ENCODE results near the gene WAPL.
"Not testable (repeated sequence)": the region's sequence is repeated elsewhere in the genome, so short reads cannot be mapped to it uniquely, and the experiment has no call there.

The WAPL gene, protein sequence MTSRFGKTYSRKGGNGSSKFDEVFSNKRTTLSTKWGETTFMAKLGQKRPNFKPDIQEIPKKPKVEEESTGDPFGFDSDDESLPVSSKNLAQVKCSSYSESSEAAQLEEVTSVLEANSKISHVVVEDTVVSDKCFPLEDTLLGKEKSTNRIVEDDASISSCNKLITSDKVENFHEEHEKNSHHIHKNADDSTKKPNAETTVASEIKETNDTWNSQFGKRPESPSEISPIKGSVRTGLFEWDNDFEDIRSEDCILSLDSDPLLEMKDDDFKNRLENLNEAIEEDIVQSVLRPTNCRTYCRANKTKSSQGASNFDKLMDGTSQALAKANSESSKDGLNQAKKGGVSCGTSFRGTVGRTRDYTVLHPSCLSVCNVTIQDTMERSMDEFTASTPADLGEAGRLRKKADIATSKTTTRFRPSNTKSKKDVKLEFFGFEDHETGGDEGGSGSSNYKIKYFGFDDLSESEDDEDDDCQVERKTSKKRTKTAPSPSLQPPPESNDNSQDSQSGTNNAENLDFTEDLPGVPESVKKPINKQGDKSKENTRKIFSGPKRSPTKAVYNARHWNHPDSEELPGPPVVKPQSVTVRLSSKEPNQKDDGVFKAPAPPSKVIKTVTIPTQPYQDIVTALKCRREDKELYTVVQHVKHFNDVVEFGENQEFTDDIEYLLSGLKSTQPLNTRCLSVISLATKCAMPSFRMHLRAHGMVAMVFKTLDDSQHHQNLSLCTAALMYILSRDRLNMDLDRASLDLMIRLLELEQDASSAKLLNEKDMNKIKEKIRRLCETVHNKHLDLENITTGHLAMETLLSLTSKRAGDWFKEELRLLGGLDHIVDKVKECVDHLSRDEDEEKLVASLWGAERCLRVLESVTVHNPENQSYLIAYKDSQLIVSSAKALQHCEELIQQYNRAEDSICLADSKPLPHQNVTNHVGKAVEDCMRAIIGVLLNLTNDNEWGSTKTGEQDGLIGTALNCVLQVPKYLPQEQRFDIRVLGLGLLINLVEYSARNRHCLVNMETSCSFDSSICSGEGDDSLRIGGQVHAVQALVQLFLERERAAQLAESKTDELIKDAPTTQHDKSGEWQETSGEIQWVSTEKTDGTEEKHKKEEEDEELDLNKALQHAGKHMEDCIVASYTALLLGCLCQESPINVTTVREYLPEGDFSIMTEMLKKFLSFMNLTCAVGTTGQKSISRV (N-terminal part only)

DNA sequence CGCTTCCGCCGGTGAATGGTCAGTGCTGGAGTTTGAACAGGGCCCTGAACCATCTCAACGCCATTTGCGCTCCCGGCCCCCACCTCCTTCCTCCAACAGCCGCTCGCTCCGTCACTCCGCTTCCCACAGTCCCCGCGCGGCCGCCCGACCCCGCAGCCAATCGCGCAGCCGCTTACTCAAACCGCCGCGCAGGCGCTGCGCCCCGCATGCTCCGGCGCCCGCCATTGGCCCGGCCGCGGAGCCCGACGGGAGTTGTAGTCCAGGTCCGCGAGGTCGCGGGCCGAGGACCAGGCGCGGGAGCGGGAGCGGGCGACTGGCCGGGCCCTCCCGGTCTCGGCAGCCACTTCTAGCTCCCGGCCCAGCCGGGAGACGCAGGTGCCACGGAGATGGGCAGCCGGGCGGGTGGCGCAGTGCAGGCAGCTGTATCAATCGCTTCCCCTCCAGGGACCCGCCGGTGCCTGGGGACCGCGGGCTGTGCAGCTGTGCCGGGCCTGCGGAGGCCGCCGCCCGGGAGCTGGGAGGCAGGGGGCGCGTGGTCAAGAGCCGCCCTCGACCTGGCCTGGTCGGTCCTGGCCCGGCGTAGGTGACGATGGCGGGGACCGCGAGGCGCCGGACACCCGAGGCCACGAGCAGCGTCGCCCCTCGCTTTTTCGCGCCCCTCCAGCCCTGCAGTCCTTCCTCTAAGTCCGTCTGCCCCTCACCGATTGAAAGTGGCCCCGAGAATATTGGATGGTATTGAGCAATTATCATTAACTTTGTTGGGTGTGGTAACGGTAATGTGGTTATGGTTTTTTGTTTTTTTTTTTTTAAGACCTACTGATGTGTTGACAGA is at the start of gene WAPL:
WAPL (minus strand) TSS at position 115 of the 832 bp plus-strand sequence. CDS start 3,723 bp downstream, outside the sequence.
- peak; percentile 93 for DNase-seq (ENCODE audit: low spot score)

DNA sequence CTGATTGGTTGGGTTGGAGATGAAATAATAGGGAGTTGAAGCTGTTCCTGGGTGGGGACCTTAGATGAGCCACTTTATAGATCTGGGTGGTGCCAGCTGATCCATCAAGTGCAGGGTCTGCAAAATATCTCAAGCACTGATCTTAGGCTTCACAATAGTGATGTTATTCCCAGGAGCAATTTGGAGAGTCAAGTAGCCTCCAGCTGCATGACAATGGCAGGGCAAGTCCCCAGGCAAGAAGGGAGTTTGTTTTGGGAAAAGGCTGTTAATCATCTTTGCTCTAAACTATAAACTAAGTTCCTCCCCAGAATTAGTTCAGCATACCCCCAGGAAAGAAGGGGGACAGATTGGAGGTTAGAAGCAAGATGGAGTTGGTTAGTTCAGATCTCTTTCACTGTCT is 47.7 kb upstream of the WAPL start:
- DNase-seq (ENCODE audit: low spot score), result no peak

DNA sequence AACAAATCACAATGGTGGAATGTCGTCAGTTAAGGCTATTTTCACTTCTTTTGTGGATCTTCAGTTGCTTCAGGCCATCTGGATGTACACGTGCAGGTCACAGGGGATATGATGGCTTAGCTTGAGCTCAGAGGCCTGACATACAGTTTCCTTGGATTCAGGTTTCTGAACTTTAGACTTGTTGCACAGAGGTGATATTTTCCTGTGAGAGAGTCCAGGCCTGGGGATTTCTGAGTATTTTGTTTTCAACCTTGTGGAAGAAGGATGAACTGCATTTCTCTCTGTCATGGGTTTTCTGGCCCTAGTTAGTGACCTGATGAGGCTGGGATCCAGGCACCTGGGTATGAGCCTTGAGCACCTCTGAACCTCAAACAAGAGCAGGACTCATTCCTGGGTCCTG is 44.9 kb upstream of the WAPL start:
- DNase-seq (ENCODE audit: low spot score), result peak; percentile 21

DNA sequence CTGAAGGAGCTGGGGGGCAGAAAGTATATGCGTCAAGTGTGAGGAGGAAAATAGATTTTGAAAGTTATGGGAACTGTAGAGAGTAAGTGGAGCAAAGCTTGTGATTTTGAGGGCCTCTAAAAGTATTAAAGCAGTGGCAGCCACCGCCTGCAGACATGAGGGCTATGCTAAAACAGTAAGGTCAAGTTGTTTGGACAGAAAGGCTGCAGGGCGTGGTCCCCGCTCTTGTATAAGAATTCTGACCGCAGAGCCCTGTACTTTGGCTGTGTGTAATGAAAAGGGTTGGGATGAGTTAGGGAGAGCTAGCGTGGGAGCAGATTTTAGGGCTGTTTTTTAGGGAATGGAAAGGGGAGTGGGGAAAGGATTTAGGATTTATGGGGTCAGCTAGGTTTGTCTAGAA is 41.7 kb upstream of the WAPL start:
- DNase-seq (ENCODE audit: low spot score), result not testable (repeated sequence)

DNA sequence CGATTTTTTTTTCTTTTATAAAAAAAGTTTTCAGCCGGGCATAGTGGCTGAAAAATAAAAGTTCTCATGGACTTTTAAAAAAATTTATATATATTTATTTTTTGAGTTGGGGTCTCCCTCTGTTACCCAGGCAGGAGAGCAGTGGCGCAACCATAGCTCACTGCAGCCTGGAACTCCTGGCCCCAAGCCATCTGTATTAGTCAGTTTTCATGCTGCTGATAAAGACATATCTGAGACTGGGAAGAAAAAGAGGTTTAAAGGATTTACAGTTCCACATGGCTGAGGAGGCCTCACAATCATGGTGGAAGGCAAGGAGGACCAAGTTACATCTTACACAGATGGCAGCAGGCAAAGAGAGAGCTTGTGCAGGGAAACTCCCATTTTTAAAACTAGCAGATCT is 37.1 kb upstream of the WAPL start:
- DNase-seq (ENCODE audit: low spot score), result not testable (repeated sequence)

DNA sequence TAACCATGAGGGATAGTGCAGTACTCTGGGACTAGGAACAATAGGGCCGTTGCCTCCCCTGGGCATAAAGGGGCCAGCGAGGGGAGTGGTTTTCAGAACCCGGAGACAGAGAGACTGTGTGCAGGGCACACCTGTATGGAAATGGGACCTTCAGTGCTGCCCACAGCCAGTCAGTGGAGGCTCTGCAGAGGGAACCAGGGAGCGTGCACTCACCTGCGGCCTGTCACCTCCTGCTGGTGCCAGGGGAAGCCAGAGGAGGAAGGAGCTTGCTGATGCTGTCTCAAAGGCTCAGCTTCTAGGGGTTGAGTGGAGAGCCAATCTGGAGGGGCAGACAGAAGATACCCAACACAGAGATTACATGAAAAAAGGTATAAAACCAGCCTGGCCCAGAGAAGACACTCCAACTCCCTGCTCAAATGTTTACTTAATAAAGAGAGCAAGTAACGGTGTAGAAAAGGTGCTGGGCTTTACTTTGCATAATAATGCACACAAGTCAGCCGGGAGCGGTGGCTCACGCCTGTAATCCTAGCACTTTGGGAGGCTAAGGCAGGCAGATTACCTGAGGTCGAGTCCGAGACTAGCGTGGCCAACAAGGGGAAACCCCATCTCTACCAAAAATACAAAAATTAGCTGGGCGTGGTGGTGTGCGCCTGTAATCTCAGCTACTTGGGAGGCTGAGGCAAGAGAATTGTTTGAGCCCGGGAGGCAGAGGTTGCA is 35.5 kb upstream of the WAPL start:
- no peak for DNase-seq (ENCODE audit: low spot score)

DNA sequence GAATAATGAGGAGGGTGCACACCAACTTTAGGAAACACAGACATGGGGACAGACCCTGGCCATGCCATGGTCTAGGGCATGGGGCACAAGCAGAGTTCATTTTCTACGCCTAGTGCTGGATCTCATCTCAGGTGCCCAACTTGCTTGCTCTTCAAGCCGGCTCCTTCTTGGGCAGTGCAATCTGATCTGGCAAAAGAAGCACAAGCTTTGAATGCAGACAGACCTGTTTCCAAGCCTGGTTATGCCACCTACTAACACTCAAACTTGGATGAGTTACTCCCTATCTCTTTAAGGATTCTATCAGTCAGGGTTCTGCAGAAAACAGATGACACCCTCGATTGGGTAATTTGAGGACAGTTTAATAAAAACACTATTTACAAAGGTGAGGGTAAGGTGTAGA is 34.9 kb upstream of the WAPL start:
- DNase-seq (ENCODE audit: low spot score), result no peak

DNA sequence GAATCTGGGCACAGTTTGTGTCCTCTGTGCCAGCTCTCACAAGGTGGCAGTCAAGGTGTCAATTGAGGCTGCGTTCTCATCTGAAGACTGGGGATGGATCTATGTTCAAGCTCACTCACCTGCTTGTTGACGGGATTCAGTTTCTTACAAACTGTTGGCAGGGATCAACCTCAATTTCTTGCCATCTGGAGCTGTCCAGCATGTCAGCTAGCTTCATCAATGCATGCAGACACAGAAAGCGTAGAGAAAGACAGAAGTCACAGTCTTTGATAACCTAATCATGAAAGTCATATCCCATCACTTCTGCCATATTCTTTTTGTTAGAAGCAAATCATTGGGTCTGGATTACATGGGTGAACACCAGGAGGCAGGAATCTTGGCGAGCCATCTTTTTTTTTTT is 32.0 kb upstream of the WAPL start:
- no peak for DNase-seq (ENCODE audit: low spot score)

DNA sequence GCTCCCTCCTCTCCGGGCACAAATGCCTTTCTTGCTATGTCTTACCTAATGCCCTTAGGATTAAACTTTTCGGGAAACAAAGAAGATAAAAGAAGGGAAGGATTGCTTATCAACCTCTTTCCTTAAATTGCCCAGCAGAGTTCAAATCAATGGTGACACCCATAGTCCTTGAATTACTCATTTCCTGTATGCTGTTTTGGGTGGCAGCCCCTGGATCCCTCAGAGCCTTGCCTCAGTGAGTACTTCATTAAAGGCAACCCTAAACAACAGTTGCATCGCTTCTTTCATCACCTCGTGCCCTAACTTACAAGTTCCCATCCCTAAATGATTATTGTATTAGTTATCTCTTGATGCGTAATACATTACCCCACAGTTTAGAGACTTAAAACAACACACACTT is 31.6 kb upstream of the WAPL start:
- no peak for DNase-seq (ENCODE audit: low spot score)

DNA sequence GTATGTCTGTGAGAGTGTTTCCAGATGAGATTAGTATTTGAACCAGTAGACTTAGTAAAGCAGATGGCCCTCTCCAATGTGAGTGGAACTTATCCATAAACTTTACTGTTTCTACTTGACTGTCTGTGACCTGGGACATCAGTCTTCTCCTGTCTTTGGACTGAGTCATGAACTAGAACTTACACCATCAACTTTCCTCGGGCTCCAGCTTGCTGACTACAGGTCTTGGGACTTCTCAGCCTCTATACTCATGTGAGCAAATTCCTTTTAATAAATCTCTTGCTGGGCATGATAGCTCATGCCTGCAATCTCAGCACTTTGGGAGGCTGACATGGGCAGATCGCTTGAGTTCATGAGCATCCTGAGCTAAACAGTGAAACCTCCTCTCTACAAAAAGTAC is 25.7 kb upstream of the WAPL start:
- no peak for DNase-seq (ENCODE audit: low spot score)

DNA sequence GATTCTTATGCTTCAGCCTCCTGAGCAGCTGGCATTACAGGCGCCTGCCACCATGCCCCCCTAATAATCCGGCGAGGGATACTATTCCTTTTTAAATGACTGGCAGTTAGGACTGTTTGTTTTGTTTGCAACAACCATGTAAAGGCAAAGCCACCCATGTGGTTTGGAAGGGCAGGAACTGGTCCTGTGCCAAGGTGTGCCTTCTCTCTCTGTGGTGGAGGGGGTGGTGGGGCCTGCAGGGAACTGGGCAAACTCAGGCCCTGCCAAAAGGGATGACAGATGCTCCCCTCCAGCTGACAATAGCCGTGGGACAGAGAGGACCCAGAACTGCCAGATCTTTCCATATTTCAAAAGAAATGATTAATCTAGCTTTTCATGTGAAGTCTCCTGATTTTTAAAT is 23.5 kb upstream of the WAPL start:
- no peak for DNase-seq (ENCODE audit: low spot score)

DNA sequence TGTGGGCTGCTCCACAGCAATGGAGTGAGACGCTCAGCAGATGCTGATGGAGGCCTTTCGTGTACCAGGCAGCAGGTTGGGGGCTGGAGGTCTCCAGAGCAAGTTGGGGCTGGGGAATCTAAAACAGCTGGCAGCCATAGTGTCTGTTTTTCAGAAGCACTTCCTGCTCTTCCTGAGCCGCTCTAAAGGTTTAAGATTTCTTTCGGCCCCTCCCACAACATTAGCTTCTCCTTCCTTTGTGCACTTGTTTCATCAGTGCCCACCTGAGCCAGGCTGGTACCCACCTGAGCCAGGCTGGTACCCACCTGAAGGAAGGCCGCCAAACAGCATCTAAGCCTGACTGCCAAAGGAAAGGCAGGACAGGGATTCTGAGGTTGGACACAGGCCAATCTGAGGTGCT is 18.4 kb upstream of the WAPL start:
- no peak for DNase-seq (ENCODE audit: low spot score)

DNA sequence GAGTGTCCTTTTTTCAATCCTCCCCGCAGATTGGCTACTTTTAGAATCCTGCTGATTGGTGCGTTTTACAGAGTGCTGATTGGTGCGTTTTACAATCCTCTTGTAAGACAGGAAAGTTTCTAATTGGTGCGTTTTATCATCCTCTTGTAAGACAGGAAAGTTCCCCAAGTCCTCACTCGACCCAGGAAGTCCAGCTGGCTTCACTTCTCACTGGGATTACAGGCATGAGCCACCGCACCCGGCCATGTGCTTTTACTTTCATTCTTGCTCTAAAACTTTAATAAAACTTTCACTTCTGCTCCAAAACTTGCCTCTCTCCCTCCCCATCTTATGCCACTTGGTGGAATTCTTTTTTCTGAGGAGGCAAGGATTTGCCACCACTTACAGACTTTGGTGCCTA is 17.0 kb upstream of the WAPL start:
- DNase-seq (ENCODE audit: low spot score), result no peak

DNA sequence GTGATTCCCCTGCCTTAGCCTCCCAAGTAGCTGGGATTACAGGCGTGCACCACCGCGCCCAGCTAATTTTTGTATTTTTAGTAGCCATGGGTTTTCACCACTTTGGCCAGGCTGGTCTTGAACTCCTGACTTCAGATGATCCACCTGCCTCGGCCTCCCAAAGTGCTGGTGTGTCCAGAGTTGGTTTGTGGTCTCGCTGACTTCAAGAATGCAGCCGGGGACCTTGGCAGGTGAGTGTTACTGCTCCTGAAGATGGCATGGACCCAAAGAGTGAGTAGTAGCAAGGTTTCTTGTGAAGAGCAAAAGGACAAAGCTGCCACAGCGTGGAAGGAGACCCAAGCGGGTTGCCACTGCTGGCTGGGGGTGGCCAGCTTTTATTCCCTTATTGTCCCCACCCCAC is 16.4 kb upstream of the WAPL start:
- not testable (repeated sequence) for DNase-seq (ENCODE audit: low spot score)

DNA sequence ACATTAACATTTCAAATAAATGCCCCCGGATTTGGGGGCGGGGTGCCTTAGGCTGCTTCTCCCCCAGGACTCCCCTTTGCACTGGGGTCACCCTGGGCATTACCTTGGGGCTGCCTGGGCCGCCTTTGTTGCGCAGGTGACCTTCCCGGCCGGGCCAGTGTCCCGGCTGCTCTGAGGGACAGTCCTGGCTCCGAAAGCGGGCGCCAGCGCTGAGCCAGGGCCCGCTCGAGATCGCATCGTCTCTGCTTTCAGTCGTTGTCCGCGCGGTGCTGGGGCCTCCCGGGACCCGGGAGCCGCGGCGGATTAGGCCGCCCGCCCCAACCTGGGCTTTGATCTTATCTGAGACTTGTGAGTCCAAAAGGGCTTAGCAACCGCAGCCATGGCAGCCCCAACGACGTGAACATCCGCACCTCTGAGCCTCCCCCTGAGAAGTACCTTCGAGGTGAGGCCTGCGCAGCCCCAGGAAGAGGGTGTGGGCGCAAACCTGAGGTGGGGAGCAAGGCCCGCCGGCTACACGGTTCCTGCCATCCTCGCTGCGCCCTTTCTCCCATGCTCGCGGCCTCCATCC is 14.8 kb upstream of the WAPL start:
- DNase-seq (ENCODE audit: low spot score), result no peak

DNA sequence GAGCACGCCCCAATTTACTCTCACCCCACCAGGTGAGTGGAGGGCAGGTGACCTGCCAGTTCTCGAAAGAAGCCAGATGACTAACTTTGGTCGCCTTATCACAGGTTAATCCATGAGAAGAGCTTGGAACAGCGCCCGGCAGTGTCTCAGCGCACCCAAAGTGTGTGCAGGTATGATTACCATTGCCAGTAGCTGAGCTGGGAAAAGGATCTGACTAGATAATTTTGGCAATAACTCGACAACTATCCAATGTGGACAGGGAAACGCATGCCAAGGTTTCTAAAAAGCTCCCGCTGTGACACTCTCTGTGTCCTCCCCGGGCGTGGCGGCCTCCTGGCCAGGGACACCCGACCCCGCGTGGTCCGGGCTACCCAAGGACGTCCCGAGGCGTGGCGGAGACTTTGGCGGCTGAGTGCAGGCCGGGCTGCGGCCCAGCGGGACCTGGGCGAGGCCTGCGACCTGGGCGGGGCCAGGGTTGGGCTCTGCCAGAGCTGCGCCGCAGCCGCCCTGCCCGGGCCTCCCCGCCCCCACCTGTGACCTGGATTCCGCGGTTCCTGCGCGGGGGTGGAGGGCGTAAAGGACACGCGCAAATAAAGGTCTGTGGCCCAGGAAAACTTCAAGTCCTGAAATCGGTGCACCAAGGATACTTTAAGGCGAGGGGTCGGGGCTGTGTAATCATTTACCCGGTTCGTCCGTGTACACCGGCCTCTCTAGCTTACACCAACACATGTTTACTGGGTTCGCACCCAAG is 13.7 kb upstream of the WAPL start:
- DNase-seq (ENCODE audit: low spot score), result no peak

DNA sequence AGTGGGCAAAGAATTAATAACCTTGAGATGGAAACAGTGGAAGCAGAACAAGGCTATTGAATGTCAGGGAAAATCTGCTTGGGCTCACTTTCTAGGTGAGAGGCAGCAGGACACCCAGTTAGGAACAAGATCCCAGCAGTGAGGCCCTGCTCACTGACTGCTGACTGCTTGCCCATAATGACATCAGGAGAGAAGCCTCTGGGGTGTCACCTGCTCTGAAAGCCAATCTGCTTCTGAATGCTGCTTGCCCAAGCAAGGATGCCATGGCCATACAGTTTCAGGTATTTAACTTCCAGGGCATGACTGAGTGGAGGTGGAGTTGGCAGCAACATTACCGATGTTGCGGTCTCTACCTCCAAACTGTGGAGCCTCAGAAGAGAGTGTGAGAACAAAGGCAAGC is 11.7 kb upstream of the WAPL start:
- no peak for DNase-seq (ENCODE audit: low spot score)

DNA sequence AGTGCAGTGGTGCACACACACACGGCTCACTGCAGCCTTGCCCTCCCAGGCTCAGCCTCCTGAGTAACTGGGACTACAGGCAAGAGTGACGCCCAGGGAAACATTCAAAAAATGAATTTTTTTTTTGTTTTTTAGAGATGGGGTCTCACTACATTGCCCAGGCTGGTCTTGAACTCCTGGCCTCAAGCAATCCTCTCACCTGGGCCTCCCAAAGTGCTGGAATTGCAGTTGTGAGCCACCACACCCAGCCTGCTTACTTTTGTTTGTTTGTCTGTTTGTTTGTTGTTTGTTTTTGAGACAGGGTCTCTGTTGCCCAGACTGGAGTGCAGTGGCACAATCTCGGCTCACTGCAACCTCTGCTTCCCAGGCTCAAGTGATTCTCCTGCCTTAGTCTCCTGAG is 7.1 kb upstream of the WAPL start:
- DNase-seq (ENCODE audit: low spot score), result not testable (repeated sequence)

DNA sequence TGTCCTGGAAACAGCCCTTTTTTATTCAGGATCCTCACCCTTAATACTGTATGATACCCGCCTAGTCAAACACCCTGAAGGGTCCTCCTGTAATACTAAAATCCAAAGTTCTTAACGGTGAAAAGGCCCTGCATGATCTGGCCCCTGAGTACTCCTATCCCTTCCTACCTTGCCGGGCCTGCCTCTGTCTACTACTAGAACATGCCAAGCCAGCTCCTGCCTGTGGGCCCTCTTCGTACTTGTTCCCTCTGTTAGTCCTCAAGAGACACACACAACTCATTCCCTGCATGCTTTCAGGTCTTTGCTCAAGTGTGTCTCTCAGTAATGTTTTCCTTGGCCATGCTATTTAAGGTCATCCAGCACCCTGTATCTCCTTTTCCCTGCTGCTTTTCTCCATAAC is 5.0 kb upstream of the WAPL start:
- DNase-seq (ENCODE audit: low spot score), result no peak

DNA sequence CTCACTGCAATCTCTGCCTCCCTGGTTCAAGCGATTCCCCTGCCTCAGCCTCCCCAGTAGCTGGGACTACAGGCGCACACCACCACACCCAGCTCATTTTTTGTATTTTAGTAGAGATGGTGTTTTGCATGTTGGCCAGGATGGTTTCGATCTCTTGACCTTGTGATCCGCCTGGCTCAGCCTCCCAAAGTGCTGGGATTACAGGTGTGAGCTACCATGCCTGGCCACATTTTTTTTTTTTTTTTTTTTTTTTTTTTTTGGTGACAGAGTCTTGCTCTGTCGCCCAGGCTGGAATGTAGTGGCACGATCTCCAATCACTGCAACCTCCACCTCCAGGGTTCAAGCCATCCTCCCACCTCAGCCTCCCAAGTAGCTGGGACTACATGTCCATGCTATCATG is 4.1 kb upstream of the WAPL start:
- DNase-seq (ENCODE audit: low spot score), result not testable (repeated sequence)
